Lower leg skin (tissue), 3 donors: ENCODE measurements around the gene PCSK5.

Experiments
- CTCF ChIP-seq, 3 donors: fragments of 450-650 bp; IDR thresholded peaks; one replicate each; pipeline ENCODE4 v1.5.1; 2016; ENCODE audit warnings: antibody characterized with exemption in 3 of 3, mild to moderate bottlenecking in 3 of 3, moderate library complexity in 2 of 3
- POLR2A ChIP-seq, 2 donors: fragments of 450-650 bp; IDR thresholded peaks; one replicate each; pipeline ENCODE4 v1.6.1; 2016 to 2017; ENCODE audit warnings: antibody characterized with exemption in 2 of 2, mild to moderate bottlenecking in 1 of 2, moderate library complexity in 1 of 2

GRCh38 chr9:76352026-76352620 is 461.6 kb downstream of the PCSK5 start:
- TF ChIP-seq CTCF (IDR thresholded peaks at IDR 0.05): no peak
- no peak for TF ChIP-seq POLR2A (IDR thresholded peaks at IDR 0.05)
